DMS53 treated with DMSO at 0.1 percent for 48 hours (cell line): ENCODE data around the gene TRIP13.

ENCODE experiments used
- DNase-seq: peaks from one replicate; lab custom pipeline; 2025; ENCODE audit not compliant: unreplicated experiment; lab: John Stamatoyannopoulos, UW

The TRIP13 gene

GRCh38 chr5:963673-964531 is 71.2 kb downstream of the TRIP13 start:
- DNase-seq, result no peak

- no peak for DNase-seq
These were observed 72.1 kb downstream of the TRIP13 start for GRCh38 chr5:964821-965220.

GRCh38 chr5:965604-966344 is 73.1 kb downstream of the TRIP13 start:
- DNase-seq, result no peak

GRCh38 chr5:966345-966710 is 73.6 kb downstream of the TRIP13 start:
- no peak for DNase-seq

- no peak for DNase-seq
These were observed 74.3 kb downstream of the TRIP13 start for GRCh38 chr5:966941-967340.
